HG03457 (cell line): ENCODE measurements around the gene UCK1.

Experiments used
- ATAC-seq: cut with Tn5 transposase; IDR thresholded peaks from one replicate; pipeline ENCODE4 v1.9.1; 2021; ENCODE audit warnings: moderate number of reproducible peaks; ENCODE audit not compliant: unreplicated experiment

Gene UCK1

DNA sequence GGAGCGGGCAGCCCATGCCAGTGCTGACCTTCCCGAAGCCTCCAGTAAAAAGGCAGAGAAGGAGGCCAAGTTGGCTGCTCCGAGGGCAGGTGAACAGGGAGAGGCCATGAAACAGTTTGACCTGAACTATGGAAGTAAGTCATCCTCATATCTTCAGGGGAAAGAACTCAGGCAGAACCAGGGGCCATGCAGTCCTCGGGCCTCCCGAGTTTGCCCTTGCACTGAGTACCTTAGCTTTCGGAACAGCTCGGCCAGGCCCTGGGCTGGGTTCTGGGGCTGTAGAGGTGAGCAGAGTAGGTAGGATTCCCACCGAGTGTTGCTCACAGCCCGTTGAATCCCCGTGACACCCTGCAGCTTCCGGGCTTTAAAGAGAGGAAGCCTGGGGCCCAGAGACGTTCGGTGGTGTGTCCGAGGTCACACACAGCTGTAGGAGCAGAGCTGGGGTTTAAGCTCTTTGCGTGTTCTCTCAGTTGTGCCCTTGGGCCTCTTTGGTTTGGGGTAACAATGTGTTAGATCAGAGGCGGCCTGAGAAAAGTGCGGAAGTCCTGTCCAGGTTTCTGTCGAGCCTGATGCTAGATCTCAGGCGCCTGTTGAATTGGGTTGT, 53.1 kb downstream of the UCK1 start:
- ATAC-seq = no peak

DNA sequence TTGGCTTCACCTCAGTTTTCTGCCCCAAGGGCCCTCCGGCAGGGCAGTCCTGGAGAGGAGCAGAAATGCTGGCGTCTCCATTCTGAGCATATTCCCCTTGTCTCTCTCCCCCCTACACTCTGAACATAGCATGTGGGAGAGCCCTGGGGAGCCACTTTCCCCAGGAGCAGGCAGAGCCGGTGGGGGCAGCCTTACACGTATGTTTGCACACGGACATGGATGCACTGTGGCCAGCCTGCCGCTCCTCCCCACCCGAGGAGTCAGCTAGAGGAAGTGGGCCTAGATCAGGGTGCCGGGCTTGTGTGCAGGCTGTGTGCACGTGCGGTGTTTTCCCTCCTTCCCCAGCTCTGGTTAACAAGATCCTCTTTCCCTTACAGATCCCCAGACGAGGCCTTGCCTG, 53.7 kb downstream of the UCK1 start:
- ATAC-seq = no peak

DNA sequence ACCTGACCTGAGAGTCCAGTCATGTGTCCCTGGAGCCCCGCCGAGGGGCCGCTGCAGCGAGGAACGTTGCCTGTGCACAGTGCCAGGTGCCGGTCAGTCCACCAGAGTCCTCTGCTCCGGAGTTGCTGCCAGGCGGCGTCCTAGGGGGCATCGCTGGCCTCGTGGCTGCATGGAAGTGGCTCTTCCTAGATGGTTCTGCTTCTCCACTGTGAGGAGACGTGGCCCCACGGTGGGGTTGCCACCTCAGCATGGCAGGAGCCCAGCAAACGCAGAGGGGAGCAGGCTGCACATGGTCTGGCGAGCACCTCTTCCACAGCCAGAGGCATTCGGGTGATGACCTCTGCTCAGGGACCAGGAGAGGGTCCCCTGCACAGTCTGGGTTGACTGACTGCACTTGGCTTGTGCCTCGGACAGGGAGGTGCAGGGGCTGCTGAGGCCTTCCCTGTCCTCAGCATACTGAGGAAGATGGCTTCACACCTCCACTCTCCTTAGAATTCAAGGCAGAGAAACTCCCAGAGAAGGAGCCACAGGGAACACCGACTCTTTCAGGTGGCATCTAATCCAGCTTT, 54.2 kb downstream of the UCK1 start:
- ATAC-seq = no peak

DNA sequence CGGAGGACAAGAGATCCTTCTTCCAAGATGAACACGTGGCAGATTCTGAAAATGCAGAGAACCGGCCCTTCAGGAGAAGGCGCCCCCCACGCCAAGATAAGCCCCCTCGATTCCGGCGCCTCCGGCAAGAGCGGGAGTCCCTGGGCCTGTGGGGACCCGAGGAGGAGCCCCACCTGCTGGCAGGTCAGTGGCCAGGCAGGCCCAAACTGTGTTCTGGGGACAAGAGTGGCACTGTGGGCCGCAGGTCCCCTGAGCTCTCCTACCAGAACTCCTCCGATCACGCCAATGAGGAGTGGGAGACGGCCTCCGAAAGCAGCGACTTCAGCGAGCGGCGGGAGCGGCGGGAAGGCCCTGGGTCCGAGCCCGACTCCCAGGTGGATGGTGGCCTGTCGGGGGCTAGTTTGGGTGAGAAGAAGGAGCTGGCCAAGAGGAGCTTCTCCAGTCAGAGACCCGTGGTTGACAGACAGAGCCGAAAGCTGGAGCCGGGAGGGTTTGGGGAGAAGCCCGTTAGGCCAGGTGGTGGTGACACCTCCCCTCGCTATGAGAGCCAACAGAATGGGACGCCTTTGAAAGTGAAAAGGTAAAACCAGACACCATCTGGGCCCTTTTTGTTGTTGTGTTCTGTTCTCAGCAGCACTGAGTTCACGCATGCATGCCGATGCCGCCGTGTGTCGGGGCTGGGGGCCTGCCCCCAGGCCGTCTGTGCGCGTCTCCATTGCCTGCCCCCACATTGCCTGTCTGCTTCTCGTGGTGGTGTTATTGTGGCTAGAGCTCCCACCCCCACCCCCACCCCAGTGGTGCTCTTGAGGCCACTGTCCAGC, 54.9 kb downstream of the UCK1 start:
- no peak for ATAC-seq

DNA sequence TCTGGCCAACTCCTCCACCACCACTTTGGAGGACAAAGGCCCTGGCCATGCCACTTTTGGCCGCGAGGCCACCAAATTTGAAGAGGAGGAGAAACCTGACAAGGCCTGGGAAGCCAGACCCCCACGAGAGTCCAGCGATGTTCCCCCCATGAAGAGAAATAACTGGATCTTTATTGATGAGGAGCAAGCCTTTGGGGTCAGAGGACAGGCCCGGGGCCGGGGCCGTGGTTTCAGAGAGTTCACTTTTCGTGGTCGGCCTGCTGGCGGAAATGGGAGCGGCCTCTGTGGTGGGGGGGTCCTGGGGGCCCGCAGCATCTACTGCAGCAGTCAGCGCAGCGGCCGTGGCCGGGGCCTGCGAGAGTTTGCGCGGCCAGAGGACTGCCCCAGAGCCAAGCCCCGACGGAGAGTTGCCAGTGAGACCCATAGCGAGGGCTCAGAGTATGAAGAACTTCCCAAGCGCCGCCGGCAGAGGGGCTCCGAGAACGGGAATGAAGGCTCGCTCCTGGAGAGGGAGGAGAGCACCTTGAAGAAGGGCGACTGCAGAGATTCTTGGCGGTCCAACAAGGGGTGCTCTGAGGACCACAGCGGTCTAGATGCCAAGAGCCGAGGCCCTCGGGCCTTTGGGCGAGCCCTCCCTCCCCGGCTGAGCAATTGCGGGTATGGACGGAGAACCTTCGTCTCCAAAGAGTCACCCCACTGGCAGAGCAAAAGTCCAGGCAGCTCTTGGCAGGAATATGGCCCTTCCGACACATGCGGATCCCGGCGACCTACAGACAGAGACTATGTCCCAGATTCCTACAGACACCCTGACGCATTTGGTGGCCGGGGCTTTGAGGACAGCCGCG, 55.7 kb downstream of the UCK1 start:
- no peak for ATAC-seq

DNA sequence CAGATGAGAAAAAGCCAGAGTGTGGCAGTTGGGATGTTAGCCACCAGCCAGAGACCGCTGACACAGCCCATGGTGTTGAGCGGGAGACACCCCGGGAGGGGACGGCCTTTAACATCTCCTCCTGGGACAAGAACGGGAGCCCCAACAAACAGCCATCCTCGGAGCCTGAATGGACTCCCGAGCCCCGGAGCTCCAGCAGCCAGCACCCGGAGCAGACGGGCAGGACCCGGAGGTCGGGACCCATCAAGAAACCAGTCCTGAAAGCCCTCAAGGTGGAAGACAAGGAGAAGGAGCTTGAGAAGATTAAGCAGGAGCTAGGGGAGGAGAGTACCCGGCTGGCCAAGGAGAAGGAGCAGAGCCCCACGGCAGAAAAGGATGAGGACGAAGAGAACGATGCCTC, 56.4 kb downstream of the UCK1 start:
- no peak for ATAC-seq

DNA sequence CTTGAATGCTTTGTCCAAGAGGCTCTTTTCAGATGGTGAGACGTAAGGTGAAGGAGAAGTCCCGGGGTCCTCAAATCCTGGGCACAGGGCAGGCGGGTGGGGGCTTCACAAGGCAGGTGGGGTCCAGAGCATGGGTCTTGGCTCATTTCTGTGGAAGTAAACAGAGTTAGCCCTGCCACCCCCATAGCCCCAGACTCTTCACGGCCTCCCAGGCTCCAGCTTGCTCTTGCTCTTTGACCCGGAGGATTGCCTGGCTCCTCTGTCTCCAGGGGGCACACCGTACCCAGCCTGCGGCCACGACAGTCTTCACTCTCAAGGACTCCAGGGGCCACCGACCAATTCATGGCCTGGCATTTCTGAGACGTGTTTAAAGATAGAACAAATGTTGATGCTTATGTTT, 57.2 kb downstream of the UCK1 start:
- ATAC-seq = no peak
